Activated T-helper 2 cell treated with anti-CD3 and anti-CD28 coated beads, Interferon-gamma antibody, Interleukin-2, Interleukin-4, amounts not matched to agents 10 μg/mL and 5 μg/mL and 100 μg/mL, durations not matched to agents 14 hours and 24 hours and 36 hours (primary cell): ENCODE results near the gene TM7SF2. TPM values are rescaled to one million over a fixed set of nuclear protein-coding genes. Genes with fewer than 3 reads are reported as not detected.

Experiments used
- DNase-seq: peaks from one replicate; pipeline ENCODE4 v3.0.0; 2021; ENCODE audit warnings: low spot score
- H3K27ac Mint-ChIP-seq: one replicate; pipeline ENCODE4 v1.8.0; 2021; ENCODE audit warnings: mixed read lengths
- H3K27me3 Mint-ChIP-seq: one replicate; pipeline ENCODE4 v1.8.0; 2021; ENCODE audit warnings: low read depth, mixed read lengths
- H3K36me3 Mint-ChIP-seq: one replicate; pipeline ENCODE4 v1.8.0; 2021; ENCODE audit warnings: low read depth, mixed read lengths
- H3K4me1 Mint-ChIP-seq: one replicate; pipeline ENCODE4 v1.8.0; 2021; ENCODE audit warnings: low read depth, mixed read lengths
- H3K4me3 Mint-ChIP-seq: one replicate; pipeline ENCODE4 v1.8.0; 2021; ENCODE audit warnings: low read depth, mild to moderate bottlenecking, moderate library complexity, mixed read lengths
- H3K9me3 Mint-ChIP-seq: one replicate; pipeline ENCODE4 v1.8.0; 2021; ENCODE audit warnings: mixed read lengths
- intact Hi-C: fragments of 100-400 bp; cut with micrococcal nuclease; formaldehyde crosslinking; loops from one replicate; pipeline ENCODE4 v1.15.1; 2023
- total RNA-seq: library from RNA; stranded (reverse); gene quantifications from 2 replicates; pipeline ENCODE4 v1.2.3, GENCODE V29; 2022

Gene TM7SF2
- total RNA-seq, 1 donor from 2014 or later, result 36.9 TPM

- peaks cover 39% of the 10 kb centered on the region for H3K4me1 Mint-ChIP-seq
- H3K36me3 Mint-ChIP-seq, result peaks cover 68% of the 10 kb centered on the region
- intact Hi-C loops, result loop anchor here (5.0 to 10.0 kb wide), 4 partner anchors 41 to 772 kb away; partner anchors contain the start of genes ARL2, CFL1, SAC3D1 and SNX15
- peak overlapping the region; percentile 97 for H3K27ac Mint-ChIP-seq
- no peak for DNase-seq
- H3K27me3 Mint-ChIP-seq, result no peaks in the 10 kb centered on the region
- H3K9me3 Mint-ChIP-seq, result no peaks in the 10 kb centered on the region
- peak overlapping the region; percentile 97 for H3K4me3 Mint-ChIP-seq
These were observed 28.4 kb upstream of the TM7SF2 start for GRCh38 chr11:65083134-65083833.

DNA sequence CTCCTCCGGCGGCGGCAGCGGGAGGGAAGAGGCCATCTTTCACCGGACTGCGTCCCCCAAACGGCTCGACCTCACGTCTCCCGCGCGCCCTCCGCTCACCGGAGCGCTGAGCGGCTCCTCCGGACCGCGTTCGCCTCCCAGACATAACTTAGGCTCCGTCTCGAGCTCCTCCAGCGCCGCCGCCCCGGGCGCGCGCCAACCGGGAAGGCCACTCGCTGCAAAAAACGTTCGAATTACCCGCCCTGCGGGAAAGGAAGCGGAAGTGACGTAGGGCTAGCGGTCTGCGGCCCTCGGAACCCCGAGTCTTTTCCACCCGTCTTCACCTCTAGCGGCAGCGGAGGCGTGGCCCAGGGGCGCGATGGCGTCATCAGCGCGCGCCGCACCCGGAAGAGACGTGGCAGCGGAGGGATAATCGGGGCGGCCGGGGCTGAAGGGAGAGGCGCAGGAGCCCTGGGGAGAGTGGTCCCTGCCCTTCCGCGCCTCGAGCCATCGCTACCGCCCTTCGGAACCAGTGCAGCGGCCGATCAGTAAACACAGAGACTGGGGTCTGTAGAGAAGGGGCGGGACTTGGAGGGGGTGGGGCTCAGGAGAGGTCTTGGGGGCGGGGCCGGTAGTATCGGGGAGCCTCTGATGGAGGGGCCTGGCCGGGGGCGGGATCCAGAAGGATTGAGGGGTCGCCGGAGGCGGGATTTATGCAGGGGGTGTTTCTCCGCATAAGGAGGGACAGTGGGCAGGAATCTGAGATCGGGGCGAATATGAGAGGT is 27.7 kb upstream of the TM7SF2 start, which contains the start of the genes CDCA5 and ZFPL1:
Gene CDCA5, minus strand, starts transcription at position 207 of the 764 bp plus-strand sequence. Its CDS starts 62 bp downstream, at position 145.
Gene ZFPL1, plus strand, starts transcription at position 389 of the 764 bp plus-strand sequence. CDS start 477 bp downstream, outside the sequence.
- Mint-ChIP-seq H3K9me3 (no peaks in the 10 kb centered on the region), H3K27me3 (no peaks in the 10 kb centered on the region)

GRCh38 chr11:65084598-65085375 is 26.9 kb upstream of the TM7SF2 start:
- peaks cover 71% of the 10 kb centered on the region for H3K36me3 Mint-ChIP-seq
- H3K4me1 Mint-ChIP-seq, result peaks cover 28% of the 10 kb centered on the region
- peak overlapping the region; percentile 97 for H3K27ac Mint-ChIP-seq
- intact Hi-C loops, result loop anchor here (1.0 to 10.0 kb wide), 7 partner anchors 12 to 770 kb away; partner anchors contain the start of genes ARL2, CFL1, FAU and MRPL49
- DNase-seq, result no peak
- no peaks in the 10 kb centered on the region for H3K27me3 Mint-ChIP-seq
- H3K9me3 Mint-ChIP-seq, result no peaks in the 10 kb centered on the region
- H3K4me3 Mint-ChIP-seq, result peak overlapping the region; percentile 97

More for the DNA sequence above, 27.7 kb upstream of the TM7SF2 start, which contains the start of the genes CDCA5 and ZFPL1:
- intact Hi-C loops, result loop anchor here (1.0 to 10.0 kb wide), 7 partner anchors 12 to 771 kb away; partner anchors contain the start of genes ARL2, CFL1, FAU and MRPL49
- H3K36me3 Mint-ChIP-seq, result peaks cover 68% of the 10 kb centered on the region
- H3K4me3 Mint-ChIP-seq, result peak within 1 kb of the TSS; percentile 97
- peak within 1 kb of the TSS; percentile 97 for H3K27ac Mint-ChIP-seq
- peak; percentile 96 for DNase-seq
- peaks cover 32% of the 10 kb centered on the region for H3K4me1 Mint-ChIP-seq

- Mint-ChIP-seq H3K4me1 (peaks cover 25% of the 10 kb centered on the region), H3K36me3 (peaks cover 66% of the 10 kb centered on the region), H3K27ac (peak overlapping the region; percentile 97), H3K9me3 (no peaks in the 10 kb centered on the region), H3K27me3 (no peaks in the 10 kb centered on the region), H3K4me3 (peak overlapping the region; percentile 97)
- intact Hi-C loops, result loop anchor here (2.0 to 10.0 kb wide), 2 partner anchors 25 to 769 kb away; partner anchors contain the start of genes CFL1 and TM7SF2
- DNase-seq, result no peak
These were observed 26.2 kb upstream of the TM7SF2 start for GRCh38 chr11:65085446-65085845.

- Mint-ChIP-seq H3K27ac (no peak overlapping the region), H3K4me3 (no peak overlapping the region), H3K27me3 (no peaks in the 10 kb centered on the region), H3K4me1 (peaks cover 20% of the 10 kb centered on the region), H3K9me3 (no peaks in the 10 kb centered on the region), H3K36me3 (peaks cover 55% of the 10 kb centered on the region)
- DNase-seq, result no peak
- intact Hi-C loops, result loop anchor here (10.0 kb wide), 1 partner anchor 768 kb away; the partner anchor contains the start of gene CFL1
These were observed 24.9 kb upstream of the TM7SF2 start for GRCh38 chr11:65086809-65087208.

DNA sequence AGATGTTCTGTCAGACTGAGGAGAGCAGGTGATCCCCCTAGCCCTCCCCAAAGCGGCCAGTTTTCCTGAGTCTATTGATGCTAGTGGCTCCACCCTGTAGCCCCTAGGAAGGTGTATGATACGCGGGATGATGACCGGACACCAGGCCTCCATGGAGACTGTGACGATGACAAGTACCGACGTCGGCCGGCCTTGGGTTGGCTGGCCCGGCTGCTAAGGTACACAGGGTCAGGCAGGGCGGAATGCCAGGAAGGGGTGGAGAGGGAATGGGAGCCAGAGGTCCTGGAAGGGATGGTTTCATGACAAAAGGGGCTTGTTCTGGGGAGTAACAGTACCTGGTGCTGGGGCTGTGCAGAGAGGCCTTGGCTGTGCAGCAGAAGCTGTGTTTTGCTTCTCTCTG is 24.5 kb upstream of the TM7SF2 start:
- H3K9me3 Mint-ChIP-seq, result no peaks in the 10 kb centered on the region
- H3K36me3 Mint-ChIP-seq, result peaks cover 51% of the 10 kb centered on the region
- DNase-seq, result no peak
- H3K4me1 Mint-ChIP-seq, result peaks cover 17% of the 10 kb centered on the region
- H3K27ac Mint-ChIP-seq, result no peak overlapping the region
- intact Hi-C loops, result loop anchor here (10.0 kb wide), 1 partner anchor 768 kb away; the partner anchor contains the start of gene CFL1
- no peaks in the 10 kb centered on the region for H3K27me3 Mint-ChIP-seq
- no peak overlapping the region for H3K4me3 Mint-ChIP-seq

DNA sequence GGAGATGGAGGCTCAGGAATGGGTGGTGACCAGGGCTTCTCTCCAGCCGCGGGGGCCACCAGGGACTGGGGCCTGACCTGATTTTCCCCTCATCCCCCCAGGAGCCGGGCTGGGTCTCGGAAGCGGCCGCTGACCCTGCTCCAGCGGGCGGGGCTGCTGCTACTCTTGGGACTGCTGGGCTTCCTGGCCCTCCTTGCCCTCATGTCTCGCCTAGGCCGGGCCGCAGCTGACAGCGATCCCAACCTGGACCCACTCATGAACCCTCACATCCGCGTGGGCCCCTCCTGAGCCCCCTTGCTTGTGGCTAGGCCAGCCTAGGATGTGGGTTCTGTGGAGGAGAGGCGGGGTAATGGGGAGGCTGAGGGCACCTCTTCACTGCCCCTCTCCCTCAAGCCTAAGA is 23.8 kb upstream of the TM7SF2 start:
- no peaks in the 10 kb centered on the region for H3K9me3 Mint-ChIP-seq
- no peak overlapping the region for H3K27ac Mint-ChIP-seq
- peaks cover 46% of the 10 kb centered on the region for H3K36me3 Mint-ChIP-seq
- intact Hi-C loops, result loop anchor here (10.0 kb wide), 1 partner anchor 767 kb away; the partner anchor contains the start of gene CFL1
- H3K4me1 Mint-ChIP-seq, result peaks cover 14% of the 10 kb centered on the region
- H3K27me3 Mint-ChIP-seq, result no peaks in the 10 kb centered on the region
- no peak for DNase-seq
- no peak overlapping the region for H3K4me3 Mint-ChIP-seq

- H3K9me3 Mint-ChIP-seq, result no peaks in the 10 kb centered on the region
- H3K4me1 Mint-ChIP-seq, result peaks cover 8% of the 10 kb centered on the region
- H3K36me3 Mint-ChIP-seq, result peaks cover 32% of the 10 kb centered on the region
- H3K4me3 Mint-ChIP-seq, result no peak overlapping the region
- no peak overlapping the region for H3K27ac Mint-ChIP-seq
- no peak for DNase-seq
- intact Hi-C loops, result loop anchor here (10.0 kb wide), 1 partner anchor 765 kb away; the partner anchor contains the start of gene CFL1
- H3K27me3 Mint-ChIP-seq, result no peaks in the 10 kb centered on the region
These were observed 22.1 kb upstream of the TM7SF2 start for GRCh38 chr11:65089621-65090020.

DNA sequence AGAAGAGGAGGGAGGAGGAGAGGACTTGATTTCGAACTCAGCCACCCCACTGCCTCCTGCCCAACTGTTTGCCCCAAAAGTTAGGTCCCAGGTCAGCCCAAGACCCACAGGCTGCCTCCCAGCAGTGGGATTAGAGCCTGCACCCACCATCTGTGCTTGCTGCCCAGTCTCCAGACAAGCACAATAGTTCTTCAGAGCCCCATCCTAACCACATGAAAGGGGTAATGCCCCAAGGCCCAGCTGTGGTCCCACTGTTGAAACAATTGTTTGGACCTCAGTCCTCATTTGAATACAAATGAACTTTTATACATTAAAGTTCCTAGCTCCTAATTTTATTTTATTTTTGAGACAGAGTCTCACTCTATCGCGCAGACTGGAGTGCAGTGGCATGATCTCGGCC is 21.0 kb upstream of the TM7SF2 start:
- Mint-ChIP-seq H3K27me3 (no peaks in the 10 kb centered on the region), H3K4me3 (no peak overlapping the region), H3K4me1 (peaks cover 5% of the 10 kb centered on the region), H3K36me3 (peaks cover 28% of the 10 kb centered on the region), H3K27ac (no peak overlapping the region), H3K9me3 (no peaks in the 10 kb centered on the region)
- no peak for DNase-seq
- intact Hi-C loops, result no loop called here

DNA sequence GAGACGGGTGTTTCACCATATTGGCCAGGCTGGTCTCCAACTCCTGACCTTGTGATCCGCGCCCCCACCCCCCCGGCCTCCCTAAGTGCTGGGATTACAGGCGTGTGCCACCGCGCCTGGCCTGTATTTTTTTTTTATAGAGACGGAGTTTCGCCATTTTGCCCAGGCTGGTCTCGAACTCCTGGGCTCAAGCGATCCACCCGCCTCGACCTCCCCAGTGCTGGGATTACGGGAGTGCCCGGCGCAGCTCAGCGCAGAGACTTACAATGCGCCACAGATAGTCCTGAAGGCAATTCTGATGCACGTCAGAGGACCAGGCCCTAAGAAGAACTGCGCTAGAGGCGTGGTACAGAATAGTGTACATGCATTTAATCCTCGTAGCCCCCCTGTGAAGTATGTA is 16.2 kb upstream of the TM7SF2 start:
- Mint-ChIP-seq H3K36me3 (peaks cover 12% of the 10 kb centered on the region), H3K9me3 (no peaks in the 10 kb centered on the region), H3K27me3 (no peaks in the 10 kb centered on the region), H3K27ac (peak overlapping the region; percentile 96), H3K4me3 (peak overlapping the region; percentile 88), H3K4me1 (peaks cover 11% of the 10 kb centered on the region)
- no peak for DNase-seq
- intact Hi-C loops, result no loop called here

GRCh38 chr11:65095974-65096806 is 15.5 kb upstream of the TM7SF2 start, which contains the start of gene VPS51:
VPS51 (plus strand) TSS chr11:65096214; CDS start chr11:65096251, 37 bp downstream.
- H3K9me3 Mint-ChIP-seq, result no peaks in the 10 kb centered on the region
- H3K27me3 Mint-ChIP-seq, result no peaks in the 10 kb centered on the region
- DNase-seq, result peak; percentile 82
- peaks cover 11% of the 10 kb centered on the region for H3K4me1 Mint-ChIP-seq
- H3K27ac Mint-ChIP-seq, result peak within 1 kb of the TSS; percentile 96
- peaks cover 12% of the 10 kb centered on the region for H3K36me3 Mint-ChIP-seq
- H3K4me3 Mint-ChIP-seq, result peak within 1 kb of the TSS; percentile 88
- intact Hi-C loops, result loop anchor here (1.0 to 2.0 kb wide), 3 partner anchors 12 to 83 kb away; partner anchors contain the start of genes CDCA5, TM7SF2 and ZFPL1
